ENCODE results near the gene PRG2.
"Not testable (repeated sequence)": the region's sequence is repeated elsewhere in the genome, so short reads cannot be mapped to it uniquely, and the experiment has no call there.

Gene PRG2

GRCh38 chr11:57361926-57362325, 28.5 kb downstream of the PRG2 start:
- TF ChIP-seq CTCF (IDR thresholded peaks at IDR 0.05; ENCODE audit: low read depth, low read length): no peak
- no peak for DNase-seq (ENCODE audit: low read depth, low spot score)
- in situ Hi-C loops (cut with HindIII; ENCODE audit: low sequenced_read_pairs): no loop called here

GRCh38 chr11:57361420-57361819, 29.0 kb downstream of the PRG2 start:
- in situ Hi-C loops (cut with HindIII; ENCODE audit: low sequenced_read_pairs); DNase-seq (ENCODE audit: low read depth, low spot score); H3K4me3 ChIP-seq (ENCODE audit: low read depth, low read length): not testable (repeated sequence)

More at GRCh38 chr11:57361926-57362325, 28.5 kb downstream of the PRG2 start:
- H3K4me3 ChIP-seq (ENCODE audit: low read depth, low read length): no peak overlapping the region

- no peak overlapping the region for H3K4me3 ChIP-seq (ENCODE audit: low read depth, low read length)
- no peak for TF ChIP-seq CTCF (IDR thresholded peaks at IDR 0.05; ENCODE audit: low read depth, low read length)
- in situ Hi-C loops (cut with HindIII; ENCODE audit: low sequenced_read_pairs): no loop called here
- no peak for DNase-seq (ENCODE audit: low read depth, low spot score)
Measured at GRCh38 chr11:57360991-57361390, 29.5 kb downstream of the PRG2 start.

- no peak for TF ChIP-seq CTCF (IDR thresholded peaks at IDR 0.05; ENCODE audit: low read depth, low read length)
- in situ Hi-C loops (cut with HindIII; ENCODE audit: low sequenced_read_pairs): no loop called here
- no peak for DNase-seq (ENCODE audit: low read depth, low spot score)
- H3K4me3 ChIP-seq (ENCODE audit: low read depth, low read length): no peak overlapping the region
Measured at GRCh38 chr11:57359896-57360690, 30.4 kb downstream of the PRG2 start.

- in situ Hi-C loops (cut with HindIII; ENCODE audit: low sequenced_read_pairs): no loop called here
- no peak for DNase-seq (ENCODE audit: low read depth, low spot score)
- no peak for TF ChIP-seq CTCF (IDR thresholded peaks at IDR 0.05; ENCODE audit: low read depth, low read length)
- no peak overlapping the region for H3K4me3 ChIP-seq (ENCODE audit: low read depth, low read length)
Measured at GRCh38 chr11:57359396-57359795, 31.1 kb downstream of the PRG2 start.

- TF ChIP-seq CTCF (IDR thresholded peaks at IDR 0.05; ENCODE audit: low read depth, low read length): no peak
- no peak overlapping the region for H3K4me3 ChIP-seq (ENCODE audit: low read depth, low read length)
- DNase-seq (ENCODE audit: low read depth, low spot score): no peak
- in situ Hi-C loops (cut with HindIII; ENCODE audit: low sequenced_read_pairs): no loop called here
Measured at GRCh38 chr11:57358991-57359390, 31.5 kb downstream of the PRG2 start.

GRCh38 chr11:57358543-57358961, 31.9 kb downstream of the PRG2 start:
- in situ Hi-C loops (cut with HindIII; ENCODE audit: low sequenced_read_pairs): no loop called here
- no peak for TF ChIP-seq CTCF (IDR thresholded peaks at IDR 0.05; ENCODE audit: low read depth, low read length)

More at GRCh38 chr11:57358543-57358961, 31.9 kb downstream of the PRG2 start:
- DNase-seq (ENCODE audit: low read depth, low spot score): no peak
- H3K4me3 ChIP-seq (ENCODE audit: low read depth, low read length): no peak overlapping the region

Data from astrocyte of the spinal cord (primary cell).